ENCODE data around the gene TMA16.

DNA sequence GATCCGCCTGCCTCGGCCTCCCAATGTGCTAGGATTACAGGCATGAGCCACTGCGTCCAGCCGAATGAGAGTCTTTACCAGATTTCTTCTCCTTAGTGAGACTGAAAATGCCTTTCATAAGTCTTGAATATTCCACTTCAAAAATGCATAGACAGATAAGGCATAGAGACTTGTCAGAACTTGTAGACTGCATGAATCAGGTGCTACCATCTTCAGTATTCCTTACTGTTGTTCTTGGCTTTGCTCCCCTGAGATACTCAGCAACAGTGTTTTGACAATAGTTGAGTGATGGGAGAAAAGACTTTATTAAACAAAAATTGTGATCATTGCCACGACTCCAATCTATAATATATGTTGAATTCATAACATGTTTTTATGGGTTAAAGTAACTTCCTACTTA lies 31.9 kb upstream of the TMA16 start:
- TF ChIP-seq, protein P1, sequence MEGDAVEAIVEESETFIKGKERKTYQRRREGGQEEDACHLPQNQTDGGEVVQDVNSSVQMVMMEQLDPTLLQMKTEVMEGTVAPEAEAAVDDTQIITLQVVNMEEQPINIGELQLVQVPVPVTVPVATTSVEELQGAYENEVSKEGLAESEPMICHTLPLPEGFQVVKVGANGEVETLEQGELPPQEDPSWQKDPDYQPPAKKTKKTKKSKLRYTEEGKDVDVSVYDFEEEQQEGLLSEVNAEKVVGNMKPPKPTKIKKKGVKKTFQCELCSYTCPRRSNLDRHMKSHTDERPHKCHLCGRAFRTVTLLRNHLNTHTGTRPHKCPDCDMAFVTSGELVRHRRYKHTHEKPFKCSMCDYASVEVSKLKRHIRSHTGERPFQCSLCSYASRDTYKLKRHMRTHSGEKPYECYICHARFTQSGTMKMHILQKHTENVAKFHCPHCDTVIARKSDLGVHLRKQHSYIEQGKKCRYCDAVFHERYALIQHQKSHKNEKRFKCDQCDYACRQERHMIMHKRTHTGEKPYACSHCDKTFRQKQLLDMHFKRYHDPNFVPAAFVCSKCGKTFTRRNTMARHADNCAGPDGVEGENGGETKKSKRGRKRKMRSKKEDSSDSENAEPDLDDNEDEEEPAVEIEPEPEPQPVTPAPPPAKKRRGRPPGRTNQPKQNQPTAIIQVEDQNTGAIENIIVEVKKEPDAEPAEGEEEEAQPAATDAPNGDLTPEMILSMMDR (IDR thresholded peaks at IDR 0.05) = no peak
- TF ChIP-seq POLR2A (IDR thresholded peaks at IDR 0.05) (no peak), EP300 (IDR thresholded peaks at IDR 0.05) (no peak), POLR2AphosphoS5 (IDR thresholded peaks at IDR 0.05) (no peak)

Data from stomach (tissue), 4 donors.